ENCODE measurements around the gene ELP6. TPM values are rescaled to one million over a fixed set of nuclear protein-coding genes. Genes with fewer than 3 reads are reported as not detected.

Gene ELP6
- total RNA-seq, 1 donor from 2014 or later: 17.9 TPM

GRCh38 chr3:47455806-47456452 lies 57.6 kb downstream of the ELP6 start:
- no peak overlapping the region for H3K4me3 ChIP-seq
- H3K4me1 ChIP-seq: peaks cover 13% of the 10 kb centered on the region
- H3K27ac ChIP-seq: no peak overlapping the region
- no peaks in the 10 kb centered on the region for H3K27me3 ChIP-seq
- TF ChIP-seq CTCF (IDR thresholded peaks at IDR 0.05): no peak
- no peak for ATAC-seq
- no peak for DNase-seq
- no peaks in the 10 kb centered on the region for H3K36me3 ChIP-seq
- intact Hi-C loops (cut with DNase I): no loop called here
- H3K9me3 ChIP-seq: no peaks in the 10 kb centered on the region

GRCh38 chr3:47452453-47453215 lies 60.9 kb downstream of the ELP6 start:
- ATAC-seq (no peak), DNase-seq (no peak)
- no peak overlapping the region for H3K4me3 ChIP-seq
- no peak overlapping the region for H3K27ac ChIP-seq
- intact Hi-C loops (cut with DNase I): no loop called here
- no peaks in the 10 kb centered on the region for H3K9me3 ChIP-seq
- no peaks in the 10 kb centered on the region for H3K36me3 ChIP-seq
- no peaks in the 10 kb centered on the region for H3K27me3 ChIP-seq
- TF ChIP-seq CTCF (IDR thresholded peaks at IDR 0.05): no peak
- peaks cover 13% of the 10 kb centered on the region for H3K4me1 ChIP-seq

Other genes with a start within 250 kb of the ELP6 start
- gene KIF9, start 230.9 kb downstream of the ELP6 start, total RNA-seq: 6.9 TPM
- 23.5 TPM for gene KLHL18, start 230.8 kb downstream of the ELP6 start, total RNA-seq
- gene PTPN23, start 132.7 kb downstream of the ELP6 start, total RNA-seq: 56.2 TPM
- 66.5 TPM for gene SCAP, start 37.8 kb downstream of the ELP6 start, total RNA-seq
- gene CSPG5, start 65.2 kb upstream of the ELP6 start, total RNA-seq: 5.4 TPM

All from upper lobe of right lung (tissue), 1 donor.